ENCODE measurements around the gene EMX2.
"Not testable (repeated sequence)": the region's sequence is repeated elsewhere in the genome, so short reads cannot be mapped to it uniquely, and the experiment has no call there.

EMX2 gene

DNA sequence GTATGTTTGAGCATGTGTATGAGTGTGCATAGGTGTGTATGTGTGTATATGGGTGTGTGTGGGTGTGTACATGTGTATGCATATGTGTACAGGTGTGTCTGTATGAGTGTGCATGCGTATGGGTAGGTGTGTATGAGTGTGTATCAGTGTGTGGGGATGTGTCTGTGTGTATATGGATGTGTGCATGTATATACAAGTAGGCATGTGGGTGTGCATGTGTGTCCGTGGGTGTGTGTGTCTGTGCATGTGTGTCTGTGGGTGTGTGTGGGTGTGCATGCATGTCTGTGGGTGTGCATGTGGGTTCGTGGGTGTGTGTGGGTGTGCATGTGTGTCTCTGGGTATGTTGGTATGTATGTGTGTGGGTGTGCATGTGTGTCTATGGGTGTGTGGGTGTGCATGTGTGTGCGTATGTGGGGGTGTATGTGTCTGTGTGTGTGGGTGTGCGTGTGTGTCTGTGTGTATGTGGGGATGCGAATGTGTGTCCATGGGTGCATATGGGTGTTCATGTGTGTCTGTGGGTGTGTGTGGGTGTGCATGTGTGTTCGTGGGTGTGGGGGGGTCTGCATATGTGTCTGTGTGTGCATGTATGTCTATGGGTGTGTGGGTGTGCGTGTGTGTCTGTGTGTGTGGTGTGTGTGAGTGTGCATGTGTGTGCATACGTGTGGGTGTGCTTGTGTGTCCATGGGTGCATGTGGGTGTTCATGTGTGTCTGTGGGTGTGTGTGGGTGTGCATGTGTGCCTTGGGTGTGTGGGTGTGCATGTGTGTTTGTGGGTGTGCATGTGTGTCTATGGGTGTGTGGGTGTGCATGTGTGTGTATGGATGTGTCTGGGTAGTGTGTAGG, 20.6 kb downstream of the EMX2 start:
- DNase-seq = no peak

DNA sequence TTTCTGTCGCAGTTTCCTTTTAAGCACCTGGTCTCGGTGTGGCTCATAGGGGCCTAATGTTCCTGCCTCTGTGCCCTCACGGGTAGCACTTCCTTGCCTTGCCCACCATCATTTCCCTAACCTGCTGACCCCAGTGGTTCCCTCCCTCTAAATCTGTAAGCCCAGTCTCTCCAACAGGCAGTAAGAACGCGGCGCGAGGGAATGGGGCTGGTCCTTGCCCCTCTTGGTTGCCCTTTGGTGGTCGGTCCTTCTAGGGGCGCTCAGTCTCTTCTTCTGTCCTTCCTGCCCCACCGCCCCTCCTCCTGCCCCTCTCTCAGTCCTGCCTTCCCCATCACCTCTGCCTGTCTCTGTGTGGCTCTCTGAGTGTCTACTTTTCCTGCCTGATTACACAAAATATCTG, 21.2 kb downstream of the EMX2 start:
- DNase-seq = no peak

DNA sequence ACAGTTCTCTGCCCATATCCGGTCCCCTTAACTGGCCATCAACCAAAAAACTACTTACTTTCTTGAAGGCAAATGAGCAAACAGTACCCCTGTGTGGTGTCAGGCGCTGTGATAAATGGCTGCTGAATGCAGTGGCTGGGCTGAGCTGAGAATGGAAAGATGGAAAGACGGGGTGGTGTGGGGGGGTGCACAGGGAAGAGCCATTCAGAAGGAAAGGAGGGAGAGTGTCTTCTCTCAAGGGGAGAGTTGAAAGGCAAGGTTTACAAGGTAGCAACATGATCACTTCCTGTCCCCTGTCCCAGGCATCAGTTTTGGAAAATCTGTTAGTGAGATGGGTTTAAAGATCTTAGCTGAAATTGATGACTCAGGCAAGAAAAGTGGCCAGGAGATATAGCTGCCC, 22.5 kb downstream of the EMX2 start:
- DNase-seq = no peak

DNA sequence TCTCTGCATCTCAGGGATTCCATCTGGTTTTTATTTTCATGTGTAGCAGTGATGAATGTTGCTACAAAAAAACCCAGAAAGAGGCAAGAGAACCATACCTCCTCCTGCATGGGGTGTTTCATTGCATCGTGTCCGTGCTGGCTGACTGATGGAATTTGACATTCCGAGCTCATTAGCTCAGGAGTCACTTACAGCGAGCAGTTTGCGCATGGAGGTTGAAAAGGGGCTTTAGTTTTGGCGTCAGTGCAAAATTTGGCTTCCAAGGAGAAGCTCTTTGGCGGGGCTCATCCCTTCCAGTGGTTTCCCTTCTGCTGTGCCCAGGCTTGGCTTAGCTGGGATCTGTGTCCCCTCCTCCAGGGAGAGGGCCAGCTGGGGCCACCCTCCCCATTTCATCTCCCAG, 25.8 kb downstream of the EMX2 start:
- DNase-seq = no peak

DNA sequence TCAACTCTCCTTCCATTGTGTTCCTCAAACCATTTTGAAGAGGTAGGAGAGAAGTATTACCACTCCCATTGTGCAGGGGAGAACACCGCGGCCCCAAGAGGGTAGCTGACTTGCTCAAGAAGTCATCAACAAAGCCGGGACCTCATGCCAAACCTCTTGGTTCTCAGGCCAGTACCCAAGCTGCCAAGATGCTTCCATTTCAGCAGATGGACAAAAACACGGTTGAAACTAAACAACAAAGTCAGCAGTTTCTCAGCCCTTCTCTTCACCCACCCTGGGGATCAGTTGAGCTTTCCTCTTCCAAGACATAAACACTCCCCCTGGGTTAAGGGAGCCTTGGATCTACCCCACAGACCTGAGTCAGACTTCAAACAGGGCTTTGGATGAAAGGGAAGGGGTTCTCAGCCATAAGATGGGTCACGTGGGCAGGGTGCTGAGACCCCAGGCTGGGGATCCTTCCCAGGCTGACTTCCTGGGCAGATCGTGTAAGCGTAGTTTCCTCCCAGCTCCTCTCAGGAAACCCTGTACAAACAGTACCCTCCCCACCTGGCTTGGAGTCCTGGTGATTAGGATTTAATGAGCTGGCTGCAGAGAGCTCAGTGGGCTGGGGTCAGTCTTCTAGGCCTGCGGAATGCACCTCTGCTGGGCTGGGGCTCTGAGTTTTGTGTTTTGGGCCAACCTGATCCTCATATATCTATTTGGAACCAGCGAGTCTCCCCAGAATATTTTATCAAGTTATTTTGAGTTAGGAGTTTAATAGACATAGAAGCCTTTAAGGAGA, 27.3 kb downstream of the EMX2 start:
- DNase-seq = no peak

DNA sequence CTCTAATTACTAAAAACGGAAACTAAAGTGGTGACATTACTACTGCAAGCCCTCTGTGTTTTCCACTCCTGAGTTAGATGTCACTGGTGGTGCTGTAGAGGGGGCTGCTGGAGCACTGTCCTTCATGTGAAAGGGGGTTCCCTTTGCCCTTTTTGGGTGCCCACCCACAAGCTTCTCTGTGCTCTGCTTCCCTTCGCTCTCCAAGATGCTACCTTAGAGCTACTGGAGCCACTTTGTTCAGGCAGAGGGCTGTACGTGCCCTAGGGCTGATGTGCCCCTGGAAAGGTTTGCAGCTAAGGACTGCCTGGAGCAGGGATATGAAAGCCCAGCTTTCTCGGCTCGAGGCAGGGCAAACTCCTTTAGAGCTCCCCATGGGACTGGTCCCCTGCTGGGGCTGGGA, 28.3 kb downstream of the EMX2 start:
- no peak for DNase-seq

DNA sequence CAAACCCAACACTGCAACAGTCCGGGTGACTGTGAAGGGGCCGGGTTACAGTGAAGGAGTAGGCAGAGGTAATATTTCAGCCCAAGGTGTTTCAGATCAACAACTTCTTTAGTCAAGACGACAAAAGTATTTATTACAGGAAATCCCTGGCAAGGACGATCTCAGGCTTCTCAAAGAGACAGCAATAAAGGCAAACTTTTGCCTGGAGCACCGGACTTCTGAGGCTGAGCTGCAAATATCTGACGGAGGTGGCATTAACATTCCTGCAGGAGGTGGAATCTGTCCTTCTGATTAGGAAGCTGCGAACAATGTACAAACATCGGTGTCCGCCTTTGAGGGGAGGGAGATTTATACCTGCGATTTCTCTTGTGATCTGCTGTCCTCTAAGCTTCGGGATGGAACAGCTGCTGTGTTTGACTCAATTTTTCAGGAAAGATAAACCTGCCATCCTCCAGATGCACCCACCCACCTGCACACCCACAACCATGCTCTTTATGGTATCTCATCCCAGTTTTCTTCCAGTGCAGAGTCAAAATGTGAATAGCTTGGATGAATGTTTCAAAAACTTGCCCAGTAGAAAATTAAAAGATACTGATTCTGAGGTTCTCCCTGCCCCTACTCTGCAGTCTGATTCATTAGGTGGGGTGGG, 32.1 kb downstream of the EMX2 start:
- no peak for DNase-seq

DNA sequence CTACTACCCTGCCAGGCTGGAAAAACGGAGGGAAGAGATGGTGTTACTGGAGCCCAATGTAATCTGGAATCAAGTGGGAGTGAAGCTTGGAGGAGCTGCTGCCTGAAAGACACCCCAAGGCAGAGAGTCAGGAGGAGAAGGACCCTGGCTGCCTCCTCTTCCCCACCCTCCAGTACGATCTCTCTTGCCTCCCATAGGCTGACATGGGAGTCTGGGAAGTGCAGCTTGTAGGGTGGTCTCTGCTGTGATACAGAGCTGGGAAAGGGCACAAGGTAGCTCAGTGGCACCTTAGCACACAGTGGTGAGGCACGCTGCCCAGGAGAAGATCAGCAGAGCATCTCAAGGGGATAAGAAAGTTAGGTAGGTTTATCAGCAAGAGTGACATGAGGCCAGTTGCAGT, 35.9 kb downstream of the EMX2 start:
- no peak for DNase-seq

DNA sequence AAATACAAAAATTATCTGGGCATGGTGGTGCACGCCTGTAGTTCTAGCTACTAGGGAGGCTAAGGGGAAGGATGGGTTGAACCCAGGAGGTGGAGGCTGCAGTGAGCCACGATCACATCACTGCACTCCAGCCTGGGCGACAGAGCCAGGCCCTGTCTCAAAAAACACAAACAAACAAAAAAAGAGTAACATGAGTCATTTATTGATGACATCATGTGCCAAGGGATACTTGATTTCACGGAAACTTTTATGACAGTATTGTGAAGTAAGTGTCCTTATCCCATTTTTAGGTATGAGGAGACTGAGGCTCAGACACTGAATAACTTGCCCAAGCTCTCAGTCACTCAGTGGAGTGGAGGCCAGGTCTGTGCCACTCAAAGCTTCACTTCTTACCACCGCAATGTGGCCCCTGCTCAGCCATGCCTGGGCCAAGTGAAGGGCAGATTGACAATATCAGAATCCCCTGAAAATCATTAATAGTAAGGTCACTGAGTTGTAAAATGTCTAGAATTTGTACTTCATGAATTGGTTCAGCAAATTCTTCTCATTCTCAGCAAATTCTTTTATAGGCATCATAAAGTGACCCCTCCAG, 36.5 kb downstream of the EMX2 start:
- no peak for DNase-seq

DNA sequence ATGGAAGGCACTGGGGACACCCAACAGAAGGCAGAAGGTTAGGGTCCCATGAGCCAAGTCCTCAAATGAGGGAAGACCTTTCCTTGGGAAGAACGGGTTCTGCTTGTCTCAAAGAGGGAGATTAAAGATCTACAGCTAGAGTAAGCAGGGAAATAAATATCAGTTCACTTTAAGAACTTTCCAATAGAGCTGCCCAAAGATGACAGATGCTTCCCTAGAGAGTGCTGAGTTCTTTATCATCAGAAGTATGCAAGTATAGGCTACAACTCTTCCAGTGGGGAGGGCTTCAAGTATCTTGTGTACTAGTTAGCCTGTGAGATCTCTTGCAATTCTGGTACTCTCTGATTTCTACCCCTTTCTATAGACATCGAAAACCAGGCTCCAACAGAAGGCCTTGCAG, 39.4 kb downstream of the EMX2 start:
- no peak for DNase-seq

DNA sequence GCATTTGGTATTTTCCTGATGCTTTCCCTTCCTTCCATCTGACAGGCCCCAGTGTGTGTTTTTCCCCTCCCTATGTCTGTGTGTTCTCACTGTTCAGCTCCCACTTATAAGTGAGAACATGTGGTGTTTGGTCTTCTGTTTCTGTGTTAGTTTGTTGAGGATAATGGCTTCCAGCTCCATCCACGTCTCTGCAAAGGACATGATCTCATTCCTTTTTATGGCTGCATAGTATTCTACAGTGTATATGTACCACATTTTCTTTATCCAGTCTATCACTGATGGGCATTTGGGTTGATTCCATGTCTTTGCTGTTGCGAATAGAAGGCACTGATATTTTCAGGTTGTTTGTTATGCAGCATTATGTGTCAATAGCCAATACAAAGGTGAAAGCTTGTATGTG, 42.3 kb downstream of the EMX2 start:
- not testable (repeated sequence) for DNase-seq

DNA sequence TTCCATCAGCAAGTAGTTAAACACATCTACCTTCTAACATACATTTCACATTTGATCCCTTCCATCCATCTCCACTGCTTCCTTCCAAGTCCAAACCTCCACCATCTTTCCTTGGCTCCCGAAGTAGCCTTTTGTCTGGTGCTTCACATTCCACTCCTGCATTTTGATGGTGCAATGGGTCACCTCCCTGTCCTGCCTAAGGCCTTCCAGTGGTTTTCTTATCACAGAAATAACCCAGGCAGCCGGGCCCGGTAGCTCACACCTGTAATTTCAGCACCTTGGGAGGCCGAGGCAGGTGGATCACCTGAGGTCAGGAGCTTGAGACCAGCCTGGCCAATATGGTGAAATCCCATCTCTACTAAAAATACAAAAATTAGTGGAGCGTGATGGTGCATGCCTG, 44.5 kb downstream of the EMX2 start:
- no peak for DNase-seq

DNA sequence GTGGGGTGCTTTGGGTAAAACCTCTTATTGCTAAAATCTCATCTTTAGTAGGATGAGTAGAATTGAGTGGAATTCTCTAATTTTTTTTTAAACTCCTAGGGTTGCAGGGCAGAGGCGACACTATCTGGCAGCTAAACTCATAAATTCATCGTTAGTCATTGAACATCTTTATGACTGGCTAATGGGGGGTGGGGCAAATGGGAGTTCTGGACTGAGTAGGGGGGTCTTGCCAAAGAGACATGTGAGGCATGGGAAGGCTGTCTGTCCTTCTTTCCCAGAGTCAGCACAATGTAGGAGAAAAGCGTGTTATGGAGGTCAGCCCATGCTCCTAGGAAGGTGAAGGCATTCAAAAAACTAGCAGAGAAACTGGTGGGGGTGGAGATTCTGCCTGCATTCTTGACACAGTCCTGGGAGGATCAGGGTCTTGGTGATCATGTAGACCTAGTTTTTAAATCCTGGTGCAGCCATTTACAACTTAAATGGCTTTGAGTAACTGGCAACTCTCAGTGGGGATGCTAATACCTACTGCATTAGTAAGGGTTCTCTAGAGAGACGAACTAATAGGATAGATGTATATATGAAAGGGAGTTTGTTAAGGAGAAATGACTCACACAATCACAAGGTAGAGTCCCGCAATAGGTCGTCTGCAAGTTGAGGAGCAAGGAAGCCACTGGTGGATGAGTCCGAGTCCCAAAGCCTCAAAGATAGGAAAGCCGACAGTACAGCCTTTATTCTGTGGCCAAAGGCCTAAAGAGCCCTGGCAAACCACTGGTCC, 47.7 kb downstream of the EMX2 start:
- no peak for DNase-seq

DNA sequence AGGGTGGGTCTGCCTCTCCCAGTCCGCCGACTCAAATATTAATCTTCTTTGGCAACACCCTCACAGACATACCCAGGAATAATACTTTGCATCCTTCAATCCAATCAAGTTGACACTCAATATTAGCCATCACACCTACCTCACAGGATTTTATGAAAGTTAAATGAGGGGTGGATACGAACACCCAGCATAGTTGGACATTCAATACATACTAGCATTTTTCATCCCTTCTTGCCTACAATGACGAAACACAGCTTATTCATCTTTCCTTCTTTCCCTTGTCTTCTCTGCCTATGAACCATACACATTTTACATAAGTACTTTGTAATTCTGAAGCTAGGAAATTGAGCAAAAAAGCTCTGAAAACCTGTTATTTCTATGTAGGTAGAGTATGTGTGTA, 48.5 kb downstream of the EMX2 start:
- no peak for DNase-seq

DNA sequence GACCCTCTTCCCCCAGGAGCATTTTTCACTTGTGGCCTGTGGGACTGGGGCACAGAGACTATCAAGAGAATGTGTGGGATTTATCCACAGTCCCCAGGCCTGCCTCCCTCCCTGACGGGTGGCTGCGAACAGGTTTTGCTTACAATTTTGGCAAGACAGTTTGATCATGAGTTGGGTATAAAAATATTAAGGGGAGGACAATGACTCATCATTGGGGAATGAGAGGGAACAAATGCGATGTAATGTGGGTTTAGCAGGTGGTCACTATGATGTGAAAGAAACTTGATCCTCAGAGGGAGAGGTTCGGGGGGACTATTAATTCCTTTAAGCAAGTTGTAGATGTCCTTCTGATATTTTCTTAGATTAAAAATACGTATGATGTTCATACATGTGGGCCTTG, 52.2 kb downstream of the EMX2 start:
- DNase-seq = no peak

DNA sequence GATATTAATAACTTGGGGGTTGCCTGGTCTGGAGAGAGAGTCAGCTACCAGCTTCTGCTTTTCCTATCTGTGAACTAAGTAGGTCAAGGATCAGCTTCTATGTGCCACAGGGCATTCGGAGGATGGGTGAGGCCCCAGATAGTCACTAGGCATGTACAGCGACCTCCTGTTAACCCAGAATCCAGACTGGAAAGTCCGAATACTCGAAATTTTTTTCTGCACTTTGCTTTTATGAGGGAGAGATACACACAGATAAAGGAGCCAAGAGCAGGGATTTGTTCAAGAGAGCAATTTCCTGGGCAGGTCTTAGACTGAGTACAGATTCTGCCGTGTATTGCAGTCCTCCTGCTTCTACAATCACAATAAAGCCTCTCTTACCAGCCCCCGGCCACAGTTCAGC, 54.2 kb downstream of the EMX2 start:
- DNase-seq = no peak

DNA sequence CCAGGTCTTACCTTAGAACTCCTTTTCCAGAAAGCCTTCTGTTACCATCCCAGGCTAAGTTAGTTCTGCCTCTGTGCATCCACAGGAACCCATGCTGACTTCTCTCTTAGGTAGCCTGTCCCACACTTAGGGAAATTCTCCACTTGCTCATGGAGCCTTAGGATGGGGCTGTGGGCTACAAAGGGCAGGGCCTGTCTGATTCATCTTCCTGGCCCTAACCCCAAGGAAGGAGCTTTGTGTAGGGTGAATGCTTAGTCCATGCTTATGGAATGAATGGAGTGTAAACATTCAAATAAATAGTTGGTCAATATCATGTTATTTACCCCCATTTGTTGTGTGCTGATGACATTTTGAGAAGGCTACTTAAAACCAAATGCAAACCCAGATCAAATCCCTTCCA, 54.7 kb downstream of the EMX2 start:
- DNase-seq = no peak

Measured in activated CD4-positive, alpha-beta T cell treated with anti-CD3 and anti-CD28 coated beads, Interleukin-2, Interleukin-6, amounts not matched to agents 100 ng/mL and 50 ng/mL, durations not matched to agents 16 hours and 8 hours (primary cell).